Body of pancreas (tissue), 4 donors: Measurements from ENCODE around the gene GNLY.

Experiments
- POLR2A ChIP-seq, 3 donors: fragments of 450-650 bp; IDR thresholded peaks; one replicate each; pipeline ENCODE4 v1.6.1; 2016; ENCODE audit warnings: antibody characterized with exemption in 3 of 3, mild to moderate bottlenecking in 2 of 3
- TF ChIP-seq, protein P1 (sequence below), 7 experiments: fragments of 450-650 bp in 4 of 7; fragments of 200-600 bp in 3 of 7; sonication (generic) in 3 of 7; IDR thresholded peaks; one replicate each; pipeline ENCODE4 v1.5.1; 2016 to 2019; ENCODE audit warnings: antibody characterized with exemption in 7 of 7

DNA sequence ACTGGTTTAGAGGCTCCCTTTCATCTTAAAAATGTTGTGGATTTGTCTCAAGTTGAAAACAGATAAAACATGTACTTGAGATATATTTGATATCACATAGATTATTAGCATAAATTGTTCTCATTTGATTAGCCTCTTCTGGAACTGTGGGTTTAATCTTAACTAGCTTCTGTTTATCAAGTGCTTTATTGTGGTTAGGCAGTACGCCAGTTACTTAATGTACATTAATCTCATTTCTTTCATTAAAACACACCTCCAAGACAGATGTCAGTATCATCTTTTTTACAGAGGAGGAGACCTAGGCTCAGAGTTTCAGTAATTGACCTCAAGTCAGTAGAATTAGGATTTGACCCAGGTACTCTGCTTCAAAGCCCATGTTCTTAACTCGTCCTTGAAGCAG lies 48.0 kb upstream of the GNLY start:
- TF ChIP-seq, protein P1, sequence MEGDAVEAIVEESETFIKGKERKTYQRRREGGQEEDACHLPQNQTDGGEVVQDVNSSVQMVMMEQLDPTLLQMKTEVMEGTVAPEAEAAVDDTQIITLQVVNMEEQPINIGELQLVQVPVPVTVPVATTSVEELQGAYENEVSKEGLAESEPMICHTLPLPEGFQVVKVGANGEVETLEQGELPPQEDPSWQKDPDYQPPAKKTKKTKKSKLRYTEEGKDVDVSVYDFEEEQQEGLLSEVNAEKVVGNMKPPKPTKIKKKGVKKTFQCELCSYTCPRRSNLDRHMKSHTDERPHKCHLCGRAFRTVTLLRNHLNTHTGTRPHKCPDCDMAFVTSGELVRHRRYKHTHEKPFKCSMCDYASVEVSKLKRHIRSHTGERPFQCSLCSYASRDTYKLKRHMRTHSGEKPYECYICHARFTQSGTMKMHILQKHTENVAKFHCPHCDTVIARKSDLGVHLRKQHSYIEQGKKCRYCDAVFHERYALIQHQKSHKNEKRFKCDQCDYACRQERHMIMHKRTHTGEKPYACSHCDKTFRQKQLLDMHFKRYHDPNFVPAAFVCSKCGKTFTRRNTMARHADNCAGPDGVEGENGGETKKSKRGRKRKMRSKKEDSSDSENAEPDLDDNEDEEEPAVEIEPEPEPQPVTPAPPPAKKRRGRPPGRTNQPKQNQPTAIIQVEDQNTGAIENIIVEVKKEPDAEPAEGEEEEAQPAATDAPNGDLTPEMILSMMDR (IDR thresholded peaks at IDR 0.05), result no peak
- no peak for TF ChIP-seq POLR2A (IDR thresholded peaks at IDR 0.05)
